WTC11 (cell line): ENCODE measurements around the gene DYNC1LI2. TPM values are rescaled to one million over a fixed set of nuclear protein-coding genes. Genes with fewer than 3 reads are reported as not detected.

Experiments
- ATAC-seq: fragments of 200-7000 bp; cut with Tn5 transposase; 2 replicates; pipeline ENCODE4 v1.10.0; 2021; ENCODE audit warnings: mild to moderate bottlenecking, moderate library complexity
- CTCF ChIA-PET: fragments of 300-600 bp; sonication (Branson Sonifier 250); formaldehyde crosslinking; loops from one replicate; lab custom pipeline; 2021; ENCODE audit warnings: antibody characterized with exemption; lab: Charles Lee
- POLR2A ChIA-PET: fragments of 350-600 bp; sonication (Branson Sonifier 250); formaldehyde crosslinking; loops from one replicate; lab custom pipeline; 2021; ENCODE audit warnings: antibody characterized with exemption; lab: Charles Lee
- DNase-seq: peaks from one replicate; pipeline ENCODE4 v3.0.0; 2021; ENCODE audit warnings: low spot score
- H3K27ac Mint-ChIP-seq: 2 replicates; pipeline ENCODE4 v1.8.0; 2021; ENCODE audit warnings: mixed read lengths
- H3K27me3 Mint-ChIP-seq: 2 replicates; pipeline ENCODE4 v1.8.0; 2021; ENCODE audit warnings: low read depth, mild to moderate bottlenecking, moderate library complexity, mixed read lengths
- H3K36me3 Mint-ChIP-seq: 2 replicates; pipeline ENCODE4 v1.8.0; 2021; ENCODE audit warnings: mixed read lengths
- H3K4me1 Mint-ChIP-seq: 2 replicates; pipeline ENCODE4 v1.8.0; 2022; ENCODE audit warnings: mixed read lengths
- H3K4me3 Mint-ChIP-seq: 2 replicates; pipeline ENCODE4 v1.8.0; 2021; ENCODE audit warnings: mild to moderate bottlenecking, moderate library complexity, mixed read lengths
- H3K9me3 Mint-ChIP-seq: 2 replicates; pipeline ENCODE4 v1.8.0; 2021; ENCODE audit warnings: mixed read lengths
- CREB1 ChIP-seq: sonication (generic); formaldehyde crosslinking; IDR thresholded peaks from 2 replicates; pipeline ENCODE4 v1.8.0; 2023; ENCODE audit warnings: mild to moderate bottlenecking, missing genetic modification reagents
- ELF4 ChIP-seq: sonication (generic); formaldehyde crosslinking; IDR thresholded peaks from 2 replicates; pipeline ENCODE4 v1.8.1; 2022; ENCODE audit warnings: low read depth, mild to moderate bottlenecking, moderate library complexity, missing genetic modification reagents
- ESRRA ChIP-seq: sonication (generic); formaldehyde crosslinking; IDR thresholded peaks from 2 replicates; pipeline ENCODE4 v1.8.1; 2022; ENCODE audit warnings: mild to moderate bottlenecking, missing genetic modification reagents, borderline replicate concordance
- ETV6 ChIP-seq: sonication (generic); formaldehyde crosslinking; IDR thresholded peaks from 2 replicates; pipeline ENCODE4 v1.8.1; 2022; ENCODE audit warnings: mild to moderate bottlenecking, missing genetic modification reagents
- FOXJ3 ChIP-seq: sonication (generic); formaldehyde crosslinking; IDR thresholded peaks from 2 replicates; pipeline ENCODE4 v1.9.0; 2021; ENCODE audit warnings: missing genetic modification reagents, mild to moderate bottlenecking, borderline replicate concordance
- GRHL2 ChIP-seq: fragments of 250-450 bp; sonication (Bioruptor Pico); IDR thresholded peaks from 2 replicates; pipeline ENCODE4 v1.8.0; 2022; ENCODE audit warnings: mild to moderate bottlenecking, moderate library complexity; ENCODE audit not compliant: insufficient replicate concordance, severe bottlenecking
- GTF2I ChIP-seq: fragments of 250-450 bp; sonication (Bioruptor Pico); conservative IDR thresholded peaks from 2 replicates; pipeline ENCODE4 v1.4.0; 2021; ENCODE audit warnings: mild to moderate bottlenecking
- HMGA2 ChIP-seq: fragments of 250-450 bp; sonication (Bioruptor Pico); IDR thresholded peaks from 2 replicates; pipeline ENCODE4 v1.4.0; 2021; ENCODE audit warnings: mild to moderate bottlenecking, moderate library complexity
- IRF2 ChIP-seq: sonication (generic); formaldehyde crosslinking; IDR thresholded peaks from 2 replicates; pipeline ENCODE4 v1.8.0; 2022; ENCODE audit warnings: low read depth, missing genetic modification reagents, borderline replicate concordance
- NFYB ChIP-seq: sonication (generic); formaldehyde crosslinking; conservative IDR thresholded peaks from 2 replicates; pipeline ENCODE4 v1.8.0; 2022; ENCODE audit warnings: low read depth, missing genetic modification reagents
- NR2C2 ChIP-seq: sonication (generic); formaldehyde crosslinking; IDR thresholded peaks from 2 replicates; pipeline ENCODE4 v1.8.0; 2022; ENCODE audit warnings: mild to moderate bottlenecking, missing genetic modification reagents
- SMAD3 ChIP-seq: sonication (generic); formaldehyde crosslinking; IDR thresholded peaks from 2 replicates; pipeline ENCODE4 v1.8.0; 2022; ENCODE audit warnings: missing genetic modification reagents, mild to moderate bottlenecking, borderline replicate concordance
- TCF7 ChIP-seq: sonication (generic); formaldehyde crosslinking; IDR thresholded peaks from 2 replicates; pipeline ENCODE4 v1.8.0; 2022; ENCODE audit warnings: mild to moderate bottlenecking, low read depth, missing genetic modification reagents, moderate library complexity
- ZNF671 ChIP-seq: fragments of 250-450 bp; sonication (Bioruptor Pico); IDR thresholded peaks from 2 replicates; pipeline ENCODE4 v1.8.0; 2021; ENCODE audit warnings: mild to moderate bottlenecking
- total RNA-seq: library from RNA; stranded (reverse); gene quantifications from 3 replicates; pipeline ENCODE4 v1.2.3, GENCODE V29; 2021
- TF ChIP-seq, protein P1 (sequence below): fragments of 250-450 bp; sonication (Bioruptor Pico); IDR thresholded peaks from 2 replicates; pipeline ENCODE4 v1.9.0; 2021; ENCODE audit warnings: mild to moderate bottlenecking, borderline replicate concordance
- TF ChIP-seq, protein P2 (sequence below): sonication (generic); formaldehyde crosslinking; IDR thresholded peaks from 2 replicates; pipeline ENCODE4 v1.8.1; 2022; ENCODE audit warnings: missing genetic modification reagents, borderline replicate concordance
- TF ChIP-seq, protein P3 (sequence below): fragments of 250-450 bp; sonication (Bioruptor Pico); IDR thresholded peaks from 2 replicates; pipeline ENCODE4 v1.9.0; 2021; ENCODE audit warnings: mild to moderate bottlenecking
- TF ChIP-seq, protein P4 (sequence below): fragments of 200-600 bp; IDR thresholded peaks from 2 replicates; pipeline ENCODE4 v1.8.0; 2022; ENCODE audit warnings: antibody characterized with exemption
- TF ChIP-seq, protein P5 (sequence below): sonication (generic); formaldehyde crosslinking; IDR thresholded peaks from 2 replicates; pipeline ENCODE4 v1.8.1; 2022; ENCODE audit warnings: low read depth, mild to moderate bottlenecking, moderate library complexity, missing genetic modification reagents, borderline replicate concordance
- TF ChIP-seq, protein P6 (sequence below): sonication (generic); formaldehyde crosslinking; IDR thresholded peaks from 2 replicates; pipeline ENCODE4 v1.8.0; 2023; ENCODE audit warnings: missing genetic modification reagents, mild to moderate bottlenecking, borderline replicate concordance

DYNC1LI2 gene
- total RNA-seq, 1 experiment from 2014 or later, result 89.8 TPM

DNA sequence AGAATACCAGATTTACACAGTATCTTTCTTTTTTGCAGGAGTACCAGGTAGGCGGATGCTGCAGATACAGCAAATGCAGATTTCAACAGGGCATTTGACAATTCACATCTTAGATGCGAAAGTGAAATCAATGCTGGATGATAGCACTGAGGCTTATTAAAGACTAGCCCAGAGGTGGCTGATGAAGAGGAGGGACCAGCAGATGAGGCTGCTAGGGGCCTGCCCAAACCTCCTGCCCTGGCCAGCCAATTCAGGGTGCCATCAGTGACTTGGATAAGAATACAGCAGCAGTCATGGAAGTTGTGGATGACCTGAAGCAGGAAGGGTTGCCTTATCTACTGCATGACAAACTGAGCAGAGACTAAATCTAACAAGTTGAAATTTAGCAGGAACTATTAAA lies 1.5 kb upstream of the DYNC1LI2 start:
- Mint-ChIP-seq H3K27me3 (peaks cover 21% of the 10 kb centered on the region), H3K27ac (no peak overlapping the region), H3K9me3 (no peaks in the 10 kb centered on the region), H3K36me3 (peaks cover 23% of the 10 kb centered on the region), H3K4me3 (no peak overlapping the region), H3K4me1 (peaks cover 25% of the 10 kb centered on the region)
- ATAC-seq, result no peak
- ChIA-PET POLR2A (interaction anchor here (0.6 kb wide), 1 partner anchor 66 kb away, joined by 3 read pairs; no protein-coding TSS in a partner anchor), CTCF (interaction anchor here (1.0 to 4.6 kb wide), 10 partner anchors 9 to 145 kb away, joined by 3 to 29 read pairs (median 8); partner anchors contain the start of genes NAE1 and PDP2)
- no peak for DNase-seq
- TF ChIP-seq IRF2 (no peak), NR2C2 (no peak), SMAD3 (CRISPR knock-in tag) (no peak), ZNF671 (CRISPR knock-in tag) (no peak), CREB1 (CRISPR knock-in tag) (no peak), HMGA2 (no peak), FOXJ3 (CRISPR knock-in tag) (no peak), ETV6 (CRISPR knock-in tag) (no peak), ELF4 (no peak)
- TF ChIP-seq, protein P1, sequence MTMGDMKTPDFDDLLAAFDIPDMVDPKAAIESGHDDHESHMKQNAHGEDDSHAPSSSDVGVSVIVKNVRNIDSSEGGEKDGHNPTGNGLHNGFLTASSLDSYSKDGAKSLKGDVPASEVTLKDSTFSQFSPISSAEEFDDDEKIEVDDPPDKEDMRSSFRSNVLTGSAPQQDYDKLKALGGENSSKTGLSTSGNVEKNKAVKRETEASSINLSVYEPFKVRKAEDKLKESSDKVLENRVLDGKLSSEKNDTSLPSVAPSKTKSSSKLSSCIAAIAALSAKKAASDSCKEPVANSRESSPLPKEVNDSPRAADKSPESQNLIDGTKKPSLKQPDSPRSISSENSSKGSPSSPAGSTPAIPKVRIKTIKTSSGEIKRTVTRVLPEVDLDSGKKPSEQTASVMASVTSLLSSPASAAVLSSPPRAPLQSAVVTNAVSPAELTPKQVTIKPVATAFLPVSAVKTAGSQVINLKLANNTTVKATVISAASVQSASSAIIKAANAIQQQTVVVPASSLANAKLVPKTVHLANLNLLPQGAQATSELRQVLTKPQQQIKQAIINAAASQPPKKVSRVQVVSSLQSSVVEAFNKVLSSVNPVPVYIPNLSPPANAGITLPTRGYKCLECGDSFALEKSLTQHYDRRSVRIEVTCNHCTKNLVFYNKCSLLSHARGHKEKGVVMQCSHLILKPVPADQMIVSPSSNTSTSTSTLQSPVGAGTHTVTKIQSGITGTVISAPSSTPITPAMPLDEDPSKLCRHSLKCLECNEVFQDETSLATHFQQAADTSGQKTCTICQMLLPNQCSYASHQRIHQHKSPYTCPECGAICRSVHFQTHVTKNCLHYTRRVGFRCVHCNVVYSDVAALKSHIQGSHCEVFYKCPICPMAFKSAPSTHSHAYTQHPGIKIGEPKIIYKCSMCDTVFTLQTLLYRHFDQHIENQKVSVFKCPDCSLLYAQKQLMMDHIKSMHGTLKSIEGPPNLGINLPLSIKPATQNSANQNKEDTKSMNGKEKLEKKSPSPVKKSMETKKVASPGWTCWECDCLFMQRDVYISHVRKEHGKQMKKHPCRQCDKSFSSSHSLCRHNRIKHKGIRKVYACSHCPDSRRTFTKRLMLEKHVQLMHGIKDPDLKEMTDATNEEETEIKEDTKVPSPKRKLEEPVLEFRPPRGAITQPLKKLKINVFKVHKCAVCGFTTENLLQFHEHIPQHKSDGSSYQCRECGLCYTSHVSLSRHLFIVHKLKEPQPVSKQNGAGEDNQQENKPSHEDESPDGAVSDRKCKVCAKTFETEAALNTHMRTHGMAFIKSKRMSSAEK (CRISPR knock-in tag), result no peak
- TF ChIP-seq, protein P2, sequence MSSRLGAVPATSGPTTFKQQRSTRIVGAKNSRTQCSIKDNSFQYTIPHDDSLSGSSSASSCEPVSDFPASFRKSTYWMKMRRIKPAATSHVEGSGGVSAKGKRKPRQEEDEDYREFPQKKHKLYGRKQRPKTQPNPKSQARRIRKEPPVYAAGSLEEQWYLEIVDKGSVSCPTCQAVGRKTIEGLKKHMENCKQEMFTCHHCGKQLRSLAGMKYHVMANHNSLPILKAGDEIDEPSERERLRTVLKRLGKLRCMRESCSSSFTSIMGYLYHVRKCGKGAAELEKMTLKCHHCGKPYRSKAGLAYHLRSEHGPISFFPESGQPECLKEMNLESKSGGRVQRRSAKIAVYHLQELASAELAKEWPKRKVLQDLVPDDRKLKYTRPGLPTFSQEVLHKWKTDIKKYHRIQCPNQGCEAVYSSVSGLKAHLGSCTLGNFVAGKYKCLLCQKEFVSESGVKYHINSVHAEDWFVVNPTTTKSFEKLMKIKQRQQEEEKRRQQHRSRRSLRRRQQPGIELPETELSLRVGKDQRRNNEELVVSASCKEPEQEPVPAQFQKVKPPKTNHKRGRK (CRISPR knock-in tag), result no peak
- TF ChIP-seq, protein P3, sequence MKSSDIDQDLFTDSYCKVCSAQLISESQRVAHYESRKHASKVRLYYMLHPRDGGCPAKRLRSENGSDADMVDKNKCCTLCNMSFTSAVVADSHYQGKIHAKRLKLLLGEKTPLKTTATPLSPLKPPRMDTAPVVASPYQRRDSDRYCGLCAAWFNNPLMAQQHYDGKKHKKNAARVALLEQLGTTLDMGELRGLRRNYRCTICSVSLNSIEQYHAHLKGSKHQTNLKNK, result no peak
- TF ChIP-seq, protein P4, sequence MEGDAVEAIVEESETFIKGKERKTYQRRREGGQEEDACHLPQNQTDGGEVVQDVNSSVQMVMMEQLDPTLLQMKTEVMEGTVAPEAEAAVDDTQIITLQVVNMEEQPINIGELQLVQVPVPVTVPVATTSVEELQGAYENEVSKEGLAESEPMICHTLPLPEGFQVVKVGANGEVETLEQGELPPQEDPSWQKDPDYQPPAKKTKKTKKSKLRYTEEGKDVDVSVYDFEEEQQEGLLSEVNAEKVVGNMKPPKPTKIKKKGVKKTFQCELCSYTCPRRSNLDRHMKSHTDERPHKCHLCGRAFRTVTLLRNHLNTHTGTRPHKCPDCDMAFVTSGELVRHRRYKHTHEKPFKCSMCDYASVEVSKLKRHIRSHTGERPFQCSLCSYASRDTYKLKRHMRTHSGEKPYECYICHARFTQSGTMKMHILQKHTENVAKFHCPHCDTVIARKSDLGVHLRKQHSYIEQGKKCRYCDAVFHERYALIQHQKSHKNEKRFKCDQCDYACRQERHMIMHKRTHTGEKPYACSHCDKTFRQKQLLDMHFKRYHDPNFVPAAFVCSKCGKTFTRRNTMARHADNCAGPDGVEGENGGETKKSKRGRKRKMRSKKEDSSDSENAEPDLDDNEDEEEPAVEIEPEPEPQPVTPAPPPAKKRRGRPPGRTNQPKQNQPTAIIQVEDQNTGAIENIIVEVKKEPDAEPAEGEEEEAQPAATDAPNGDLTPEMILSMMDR, result no peak
- TF ChIP-seq, protein P5, sequence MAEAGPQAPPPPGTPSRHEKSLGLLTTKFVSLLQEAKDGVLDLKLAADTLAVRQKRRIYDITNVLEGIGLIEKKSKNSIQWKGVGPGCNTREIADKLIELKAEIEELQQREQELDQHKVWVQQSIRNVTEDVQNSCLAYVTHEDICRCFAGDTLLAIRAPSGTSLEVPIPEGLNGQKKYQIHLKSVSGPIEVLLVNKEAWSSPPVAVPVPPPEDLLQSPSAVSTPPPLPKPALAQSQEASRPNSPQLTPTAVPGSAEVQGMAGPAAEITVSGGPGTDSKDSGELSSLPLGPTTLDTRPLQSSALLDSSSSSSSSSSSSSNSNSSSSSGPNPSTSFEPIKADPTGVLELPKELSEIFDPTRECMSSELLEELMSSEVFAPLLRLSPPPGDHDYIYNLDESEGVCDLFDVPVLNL (CRISPR knock-in tag), result no peak

DNA sequence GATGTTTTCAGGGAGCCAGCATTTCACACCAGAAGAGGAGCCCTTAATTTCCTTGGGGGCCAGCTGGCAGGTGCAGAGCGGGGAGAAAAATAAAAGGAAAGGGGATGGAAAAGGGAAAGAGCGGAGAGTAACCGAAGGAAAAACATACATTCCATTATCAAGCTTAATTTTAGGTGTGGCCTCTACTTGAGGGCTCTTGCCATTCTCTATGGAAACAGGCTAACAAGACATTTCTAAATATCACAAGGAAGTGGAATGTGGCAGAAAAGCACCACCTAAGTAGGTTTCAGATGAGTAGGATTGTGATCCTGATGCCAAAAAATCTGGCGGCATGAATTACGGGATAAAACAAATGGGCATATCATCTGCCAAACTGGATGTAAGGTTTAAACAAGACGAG lies 970 bp upstream of the DYNC1LI2 start:
- DNase-seq (no peak), ATAC-seq (no peak)
- H3K4me1 Mint-ChIP-seq, result peaks cover 25% of the 10 kb centered on the region
- no peaks in the 10 kb centered on the region for H3K9me3 Mint-ChIP-seq
- H3K36me3 Mint-ChIP-seq, result peaks cover 28% of the 10 kb centered on the region
- H3K27me3 Mint-ChIP-seq, result peaks cover 21% of the 10 kb centered on the region
- peak overlapping the region; percentile 59 for H3K4me3 Mint-ChIP-seq
- ChIA-PET POLR2A (no interaction called here), CTCF (interaction anchor here (0.6 to 4.6 kb wide), 20 partner anchors 10 to 144 kb away, joined by 3 to 29 read pairs (median 4); partner anchors contain the start of genes NAE1 and PDP2)
- no peak overlapping the region for H3K27ac Mint-ChIP-seq
- TF ChIP-seq NFYB (no peak), GRHL2 (CRISPR knock-in tag) (no peak), GTF2I (CRISPR knock-in tag) (no peak), IRF2 (no peak), ETV6 (CRISPR knock-in tag) (no peak), TCF7 (CRISPR knock-in tag) (no peak), ESRRA (no peak)
- TF ChIP-seq, protein P6, sequence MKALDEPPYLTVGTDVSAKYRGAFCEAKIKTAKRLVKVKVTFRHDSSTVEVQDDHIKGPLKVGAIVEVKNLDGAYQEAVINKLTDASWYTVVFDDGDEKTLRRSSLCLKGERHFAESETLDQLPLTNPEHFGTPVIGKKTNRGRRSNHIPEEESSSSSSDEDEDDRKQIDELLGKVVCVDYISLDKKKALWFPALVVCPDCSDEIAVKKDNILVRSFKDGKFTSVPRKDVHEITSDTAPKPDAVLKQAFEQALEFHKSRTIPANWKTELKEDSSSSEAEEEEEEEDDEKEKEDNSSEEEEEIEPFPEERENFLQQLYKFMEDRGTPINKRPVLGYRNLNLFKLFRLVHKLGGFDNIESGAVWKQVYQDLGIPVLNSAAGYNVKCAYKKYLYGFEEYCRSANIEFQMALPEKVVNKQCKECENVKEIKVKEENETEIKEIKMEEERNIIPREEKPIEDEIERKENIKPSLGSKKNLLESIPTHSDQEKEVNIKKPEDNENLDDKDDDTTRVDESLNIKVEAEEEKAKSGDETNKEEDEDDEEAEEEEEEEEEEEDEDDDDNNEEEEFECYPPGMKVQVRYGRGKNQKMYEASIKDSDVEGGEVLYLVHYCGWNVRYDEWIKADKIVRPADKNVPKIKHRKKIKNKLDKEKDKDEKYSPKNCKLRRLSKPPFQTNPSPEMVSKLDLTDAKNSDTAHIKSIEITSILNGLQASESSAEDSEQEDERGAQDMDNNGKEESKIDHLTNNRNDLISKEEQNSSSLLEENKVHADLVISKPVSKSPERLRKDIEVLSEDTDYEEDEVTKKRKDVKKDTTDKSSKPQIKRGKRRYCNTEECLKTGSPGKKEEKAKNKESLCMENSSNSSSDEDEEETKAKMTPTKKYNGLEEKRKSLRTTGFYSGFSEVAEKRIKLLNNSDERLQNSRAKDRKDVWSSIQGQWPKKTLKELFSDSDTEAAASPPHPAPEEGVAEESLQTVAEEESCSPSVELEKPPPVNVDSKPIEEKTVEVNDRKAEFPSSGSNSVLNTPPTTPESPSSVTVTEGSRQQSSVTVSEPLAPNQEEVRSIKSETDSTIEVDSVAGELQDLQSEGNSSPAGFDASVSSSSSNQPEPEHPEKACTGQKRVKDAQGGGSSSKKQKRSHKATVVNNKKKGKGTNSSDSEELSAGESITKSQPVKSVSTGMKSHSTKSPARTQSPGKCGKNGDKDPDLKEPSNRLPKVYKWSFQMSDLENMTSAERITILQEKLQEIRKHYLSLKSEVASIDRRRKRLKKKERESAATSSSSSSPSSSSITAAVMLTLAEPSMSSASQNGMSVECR (CRISPR knock-in tag), result no peak
